ENCODE data around the gene MACF1. TPM values are rescaled to one million over a fixed set of nuclear protein-coding genes. Genes with fewer than 3 reads are reported as not detected.
"Not testable (repeated sequence)": the region's sequence is repeated elsewhere in the genome, so short reads cannot be mapped to it uniquely, and the experiment has no call there.

The MACF1 gene
- total RNA-seq, 2 donors from 2014 or later = 434 to 605 TPM

DNA sequence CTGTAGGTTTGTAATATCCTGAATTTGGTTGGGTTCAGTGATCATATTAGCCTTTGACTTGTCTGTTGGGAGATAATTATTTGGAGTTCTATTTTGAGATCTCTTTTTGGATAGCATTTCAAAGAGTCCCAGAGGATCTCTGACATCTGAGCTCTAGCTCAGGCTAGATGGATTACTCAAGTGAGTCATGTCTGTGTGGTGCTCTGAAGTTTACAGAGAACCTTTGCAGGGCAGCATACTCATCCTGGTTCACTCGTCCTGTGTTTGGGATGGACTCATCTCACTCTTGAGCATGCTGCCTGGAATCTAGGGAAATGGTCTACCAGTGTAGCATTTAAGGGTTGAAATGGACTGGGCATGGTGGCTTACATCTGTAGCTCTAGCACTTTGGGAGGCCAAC is 257.6 kb downstream of the MACF1 start:
- H3K36me3 Mint-ChIP-seq (ENCODE audit: low read depth) = peaks cover 99% of the 10 kb centered on the region
- H3K4me1 Mint-ChIP-seq = peaks cover under 1% of the 10 kb centered on the region
- H3K9me3 Mint-ChIP-seq = no peaks in the 10 kb centered on the region
- peak overlapping the region; percentile 66 for H3K27ac Mint-ChIP-seq
- H3K4me3 Mint-ChIP-seq = no peak overlapping the region
- ATAC-seq (replicated peaks) = no peak
- no peaks in the 10 kb centered on the region for H3K27me3 Mint-ChIP-seq

DNA sequence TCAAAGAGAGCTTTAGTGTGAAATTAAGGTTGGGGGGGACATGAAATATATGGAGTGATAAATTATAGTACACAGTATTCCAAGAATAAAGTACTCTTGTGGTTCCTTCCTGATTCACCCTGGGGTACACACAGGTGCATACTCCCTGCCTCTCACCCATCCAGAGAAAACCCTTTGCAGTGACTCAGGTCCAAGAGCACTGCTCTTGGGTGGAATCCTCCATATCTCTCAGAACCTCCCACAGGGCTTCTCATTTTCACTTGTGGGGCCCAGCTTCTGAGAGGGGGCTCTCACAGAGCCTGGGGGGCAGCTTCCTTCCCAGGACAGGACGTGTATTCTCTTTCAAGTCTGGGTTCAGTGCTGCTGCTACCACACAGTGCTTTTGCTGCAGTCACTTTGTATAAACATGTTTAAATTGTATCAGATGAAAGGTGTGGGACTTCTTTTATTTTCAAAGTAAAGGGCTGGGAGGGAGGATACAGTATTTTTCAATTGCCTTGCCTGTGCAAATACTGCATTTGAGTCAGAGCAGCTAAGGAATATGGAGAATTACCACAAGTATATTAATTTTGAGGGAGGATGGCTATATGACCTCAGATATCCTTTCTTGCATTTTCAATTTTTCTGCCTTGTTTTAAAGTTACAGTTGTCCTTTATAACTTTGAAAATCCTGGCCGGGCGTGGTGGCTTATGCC is 262.1 kb downstream of the MACF1 start:
- Mint-ChIP-seq H3K9me3 (no peaks in the 10 kb centered on the region), H3K27me3 (no peaks in the 10 kb centered on the region), H3K4me3 (no peak overlapping the region), H3K4me1 (no peaks in the 10 kb centered on the region), H3K36me3 (ENCODE audit: low read depth) (peaks cover 99% of the 10 kb centered on the region), H3K27ac (peak overlapping the region; percentile 58)
- ATAC-seq (replicated peaks) = no peak

DNA sequence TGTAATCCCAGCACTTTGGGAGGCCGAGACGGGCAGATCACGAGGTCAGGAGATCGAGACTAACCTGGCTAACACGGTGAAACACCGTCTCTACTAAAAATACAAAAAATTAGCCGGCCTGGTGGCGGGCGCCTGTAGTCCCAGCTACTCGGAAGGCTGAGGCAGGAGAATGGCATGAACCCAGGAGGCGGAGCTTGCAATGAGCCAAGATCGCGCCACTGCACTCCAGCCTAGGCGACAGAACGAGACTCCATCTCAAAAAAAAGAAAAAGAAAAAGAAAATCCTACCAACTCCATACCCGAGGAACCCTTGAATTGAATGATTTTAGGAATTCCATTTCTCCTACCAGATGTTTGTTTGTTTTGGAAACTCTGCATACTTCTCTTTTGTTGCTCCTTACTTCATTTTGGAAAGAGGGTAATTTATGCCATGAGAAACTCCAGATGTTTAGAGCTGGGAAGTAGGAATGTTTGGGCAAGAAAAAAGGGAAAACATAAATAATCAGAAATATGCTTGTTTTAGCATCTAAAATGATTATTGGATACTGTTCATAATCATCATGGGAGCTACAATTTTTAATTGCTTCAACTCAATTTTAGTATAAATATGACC is 262.7 kb downstream of the MACF1 start:
- H3K4me3 Mint-ChIP-seq = not testable (repeated sequence)

DNA sequence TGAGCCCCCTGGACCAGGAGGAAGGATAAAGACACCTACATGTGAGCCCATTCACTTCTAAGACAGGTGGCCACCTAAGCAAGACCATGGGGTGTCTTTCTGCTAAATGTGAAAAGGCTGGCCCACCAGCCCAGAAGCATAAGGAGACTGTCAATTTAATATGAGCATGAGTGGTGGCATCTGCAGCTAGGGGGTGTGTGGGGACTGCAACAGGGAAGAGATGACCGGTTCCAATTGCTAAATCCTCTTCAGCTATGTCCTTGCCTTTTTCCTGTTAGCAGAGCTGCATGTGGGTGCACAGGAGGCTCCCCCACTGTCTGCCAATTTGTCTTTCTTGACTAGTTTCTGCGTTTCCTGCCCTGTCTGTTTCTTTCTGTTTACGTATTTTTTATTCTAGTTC is 264.7 kb downstream of the MACF1 start:
- Mint-ChIP-seq H3K4me3 (no peak overlapping the region), H3K4me1 (no peaks in the 10 kb centered on the region), H3K36me3 (ENCODE audit: low read depth) (peaks cover 99% of the 10 kb centered on the region), H3K9me3 (no peaks in the 10 kb centered on the region), H3K27ac (no peak overlapping the region), H3K27me3 (no peaks in the 10 kb centered on the region)
- no peak for ATAC-seq (replicated peaks)

More for the DNA sequence above, 262.7 kb downstream of the MACF1 start:
- H3K9me3 Mint-ChIP-seq; H3K27me3 Mint-ChIP-seq; H3K4me1 Mint-ChIP-seq; H3K27ac Mint-ChIP-seq; ATAC-seq (replicated peaks): not testable (repeated sequence)
- peaks cover 99% of the 10 kb centered on the region for H3K36me3 Mint-ChIP-seq (ENCODE audit: low read depth)

GRCh38 chr1:39470040-39470439 is 265.5 kb downstream of the MACF1 start:
- no peak overlapping the region for H3K4me3 Mint-ChIP-seq
- no peaks in the 10 kb centered on the region for H3K9me3 Mint-ChIP-seq
- H3K4me1 Mint-ChIP-seq = no peaks in the 10 kb centered on the region
- no peaks in the 10 kb centered on the region for H3K27me3 Mint-ChIP-seq
- H3K36me3 Mint-ChIP-seq (ENCODE audit: low read depth) = peaks cover 97% of the 10 kb centered on the region
- no peak overlapping the region for H3K27ac Mint-ChIP-seq
- ATAC-seq (replicated peaks) = no peak

- Mint-ChIP-seq H3K9me3 (no peaks in the 10 kb centered on the region), H3K36me3 (ENCODE audit: low read depth) (peaks cover 98% of the 10 kb centered on the region), H3K27ac (peak overlapping the region; percentile 37), H3K4me1 (no peaks in the 10 kb centered on the region), H3K27me3 (no peaks in the 10 kb centered on the region), H3K4me3 (no peak overlapping the region)
- ATAC-seq (replicated peaks) = no peak
Observed at GRCh38 chr1:39472826-39473225, 268.3 kb downstream of the MACF1 start.

DNA sequence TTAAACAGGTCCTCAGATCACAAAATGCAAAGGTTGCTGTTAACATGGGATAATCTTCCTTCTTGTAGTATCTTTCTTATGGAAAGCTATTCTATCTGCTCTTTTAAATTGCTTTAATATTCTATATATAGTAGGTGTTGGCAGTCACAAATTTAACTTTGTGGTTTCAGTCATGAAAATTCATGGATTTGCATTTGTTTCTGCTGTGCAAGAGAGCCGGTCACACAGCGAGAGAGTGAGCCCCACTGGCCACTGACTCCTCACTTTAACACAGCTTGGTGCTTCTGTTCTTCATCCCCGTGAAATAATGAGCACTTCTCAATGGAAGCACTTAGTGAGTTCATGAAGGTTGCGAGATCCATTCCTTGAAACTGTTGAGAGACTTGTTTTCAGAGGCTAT is 268.8 kb downstream of the MACF1 start:
- no peaks in the 10 kb centered on the region for H3K4me1 Mint-ChIP-seq
- no peaks in the 10 kb centered on the region for H3K9me3 Mint-ChIP-seq
- no peak for ATAC-seq (replicated peaks)
- H3K27me3 Mint-ChIP-seq = no peaks in the 10 kb centered on the region
- H3K4me3 Mint-ChIP-seq = no peak overlapping the region
- peaks cover 98% of the 10 kb centered on the region for H3K36me3 Mint-ChIP-seq (ENCODE audit: low read depth)
- H3K27ac Mint-ChIP-seq = peak overlapping the region; percentile 37

DNA sequence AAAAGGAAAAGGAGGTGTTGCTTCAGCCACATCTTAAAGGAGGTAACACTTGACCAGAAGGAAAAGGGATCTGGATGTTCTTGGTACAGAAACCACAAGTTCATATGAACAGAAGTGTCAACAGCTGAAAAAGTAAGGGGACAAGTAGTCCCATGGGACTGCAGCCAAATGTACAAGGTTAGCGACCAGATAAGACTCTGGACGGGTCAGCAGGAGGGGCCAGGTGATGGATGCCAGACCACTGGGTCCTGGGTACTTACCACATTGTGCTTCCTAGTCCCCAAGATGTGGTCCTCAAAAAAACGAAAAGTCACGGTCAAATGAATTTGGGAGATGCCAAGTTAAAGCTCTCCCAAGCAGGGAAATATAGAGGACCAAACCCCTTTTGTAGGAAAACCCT is 270.3 kb downstream of the MACF1 start:
- H3K36me3 Mint-ChIP-seq (ENCODE audit: low read depth) = peaks cover 98% of the 10 kb centered on the region
- H3K9me3 Mint-ChIP-seq = no peaks in the 10 kb centered on the region
- no peak for ATAC-seq (replicated peaks)
- no peak overlapping the region for H3K4me3 Mint-ChIP-seq
- H3K4me1 Mint-ChIP-seq = no peaks in the 10 kb centered on the region
- H3K27me3 Mint-ChIP-seq = no peaks in the 10 kb centered on the region
- H3K27ac Mint-ChIP-seq = no peak overlapping the region

DNA sequence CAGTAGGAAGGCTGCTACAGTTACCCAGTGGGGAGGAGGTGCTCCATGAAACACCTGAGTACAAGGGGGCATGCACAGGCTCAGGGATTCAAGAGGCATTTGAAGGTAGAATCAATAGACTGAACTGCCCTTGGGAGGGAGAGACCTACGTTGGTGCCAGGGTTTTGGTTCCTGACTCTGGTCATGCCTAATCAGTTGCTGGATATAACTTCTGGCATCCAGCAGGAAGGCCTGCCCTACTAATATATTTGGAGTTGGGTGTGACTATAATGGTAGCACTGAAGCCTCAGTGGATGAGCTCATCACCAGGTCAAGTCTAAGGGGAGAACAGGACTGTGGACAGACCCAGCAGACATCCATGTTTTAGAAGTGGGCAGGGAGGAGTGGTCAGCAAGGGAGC is 271.1 kb downstream of the MACF1 start:
- not testable (repeated sequence) for ATAC-seq (replicated peaks); H3K4me1 Mint-ChIP-seq; H3K9me3 Mint-ChIP-seq; H3K27ac Mint-ChIP-seq; H3K27me3 Mint-ChIP-seq; H3K4me3 Mint-ChIP-seq
- H3K36me3 Mint-ChIP-seq (ENCODE audit: low read depth) = peaks cover 98% of the 10 kb centered on the region

- Mint-ChIP-seq H3K9me3 (no peaks in the 10 kb centered on the region), H3K36me3 (ENCODE audit: low read depth) (peaks cover 98% of the 10 kb centered on the region), H3K27ac (peak overlapping the region; percentile 16), H3K4me1 (no peaks in the 10 kb centered on the region), H3K27me3 (no peaks in the 10 kb centered on the region), H3K4me3 (no peak overlapping the region)
- ATAC-seq (replicated peaks) = no peak
Observed at GRCh38 chr1:39478126-39478915, 273.8 kb downstream of the MACF1 start.

DNA sequence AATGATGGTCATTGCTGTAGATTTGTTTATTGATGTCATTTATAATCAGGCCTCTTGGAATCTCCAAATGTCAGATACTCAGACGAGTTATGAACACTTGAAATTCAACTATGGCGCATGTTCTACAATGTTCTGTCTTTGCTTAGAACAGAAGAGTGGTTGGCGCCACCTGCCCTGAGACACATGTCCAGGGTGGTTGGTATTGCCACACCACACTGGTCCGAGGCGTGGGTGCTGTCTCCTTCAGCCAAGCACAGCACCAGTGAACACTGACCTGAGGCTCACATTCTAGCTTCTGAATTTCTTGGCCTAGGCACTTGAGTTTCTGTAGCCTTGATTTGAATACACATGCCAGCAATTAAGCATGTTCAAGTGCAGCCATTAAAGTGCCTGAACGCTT is 276.8 kb downstream of the MACF1 start:
- Mint-ChIP-seq H3K27me3 (no peaks in the 10 kb centered on the region), H3K4me3 (no peak overlapping the region), H3K36me3 (ENCODE audit: low read depth) (peaks cover 100% of the 10 kb centered on the region), H3K9me3 (no peaks in the 10 kb centered on the region), H3K27ac (no peak overlapping the region), H3K4me1 (no peaks in the 10 kb centered on the region)
- no peak for ATAC-seq (replicated peaks)

GRCh38 chr1:39483276-39483675 is 278.8 kb downstream of the MACF1 start:
- ATAC-seq (replicated peaks) = no peak
- H3K36me3 Mint-ChIP-seq (ENCODE audit: low read depth) = peaks cover 90% of the 10 kb centered on the region
- no peaks in the 10 kb centered on the region for H3K4me1 Mint-ChIP-seq
- H3K27me3 Mint-ChIP-seq = no peaks in the 10 kb centered on the region
- no peaks in the 10 kb centered on the region for H3K9me3 Mint-ChIP-seq
- peak overlapping the region; percentile 7 for H3K27ac Mint-ChIP-seq
- no peak overlapping the region for H3K4me3 Mint-ChIP-seq

DNA sequence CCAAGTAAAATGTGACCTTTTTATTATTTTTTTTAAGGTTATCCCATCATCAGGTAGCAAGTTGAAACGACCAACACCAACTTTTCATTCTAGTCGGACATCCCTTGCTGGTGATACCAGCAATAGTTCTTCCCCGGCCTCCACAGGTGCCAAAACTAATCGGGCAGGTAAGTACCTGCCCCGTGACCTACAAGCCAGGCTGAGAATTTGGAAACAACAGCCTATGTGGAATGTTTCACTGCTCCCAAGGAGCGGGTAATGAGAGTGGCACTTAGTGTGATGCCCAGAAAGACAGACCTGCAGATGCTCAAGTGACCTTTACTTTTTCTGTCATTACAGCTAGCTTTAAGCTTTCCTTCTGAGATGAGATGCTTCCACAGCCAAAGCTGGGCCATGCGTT is 280.1 kb downstream of the MACF1 start:
- Mint-ChIP-seq H3K27ac (no peak overlapping the region), H3K9me3 (no peaks in the 10 kb centered on the region), H3K4me1 (no peaks in the 10 kb centered on the region), H3K4me3 (no peak overlapping the region), H3K36me3 (ENCODE audit: low read depth) (peaks cover 77% of the 10 kb centered on the region), H3K27me3 (no peaks in the 10 kb centered on the region)
- ATAC-seq (replicated peaks) = no peak

DNA sequence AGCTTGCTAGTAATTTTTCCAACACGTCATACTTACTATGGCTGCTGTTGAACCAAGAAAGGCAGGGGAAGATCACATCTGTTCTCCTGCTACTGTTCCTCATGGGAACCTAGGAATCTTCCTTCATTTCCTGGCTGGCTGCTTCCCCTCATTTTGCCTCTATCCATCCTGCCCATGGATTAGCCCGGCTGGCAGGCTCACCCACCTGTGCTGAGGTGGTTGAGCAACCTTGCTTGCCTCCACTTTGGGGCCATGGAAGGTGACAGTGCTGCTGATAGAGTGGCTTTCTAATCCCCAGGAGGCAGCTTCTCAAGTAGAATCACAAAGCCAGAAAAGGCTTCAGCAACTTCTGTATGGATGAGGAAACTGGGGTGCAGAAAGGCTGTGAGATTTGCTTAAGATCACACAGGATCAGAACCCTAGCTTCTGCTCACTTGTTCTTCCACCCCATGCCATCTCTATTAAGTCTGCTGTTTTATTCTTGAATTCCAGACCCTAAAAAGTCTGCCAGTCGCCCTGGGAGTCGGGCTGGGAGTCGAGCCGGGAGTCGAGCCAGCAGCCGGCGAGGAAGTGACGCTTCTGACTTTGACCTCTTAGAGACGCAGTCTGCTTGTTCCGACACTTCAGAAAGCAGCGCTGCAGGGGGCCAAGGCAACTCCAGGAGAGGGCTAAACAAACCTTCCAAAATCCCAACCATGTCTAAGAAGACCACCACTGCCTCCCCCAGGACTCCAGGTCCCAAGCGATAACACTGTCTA is 280.7 kb downstream of the MACF1 start:
- Mint-ChIP-seq H3K36me3 (ENCODE audit: low read depth) (peaks cover 71% of the 10 kb centered on the region), H3K27ac (no peak overlapping the region), H3K27me3 (no peaks in the 10 kb centered on the region), H3K4me1 (no peaks in the 10 kb centered on the region), H3K9me3 (no peaks in the 10 kb centered on the region), H3K4me3 (no peak overlapping the region)
- ATAC-seq (replicated peaks) = no peak

Data from activated T-helper 17 cell treated with anti-CD3 and anti-CD28 coated beads, Interleukin-2, amount 50 U/mL, for 72 hours (primary cell).